DND-41 (cell line): ENCODE measurements around the gene CENPB.
A peak's percentile ranks its signal among the peaks of the same experiment; 100 is the strongest.

ENCODE experiments used
- ATAC-seq: fragments of 200-7000 bp; cut with Tn5 transposase; 3 replicates; pipeline ENCODE4 v1.9.1; 2021; ENCODE audit warnings: low read depth; ENCODE audit not compliant: insufficient read depth
- DNase-seq: peaks from one replicate; pipeline ENCODE4 v3.0.0-alpha.2; 2020
- H2AFZ ChIP-seq: 2 replicates; pipeline ENCODE4 v1.6.0; 2012; ENCODE audit warnings: low read depth, low read length
- H3K27ac ChIP-seq: 2 replicates; pipeline ENCODE4 v1.5.1; 2012; ENCODE audit warnings: low read length, inconsistent platforms
- H3K27me3 ChIP-seq: fragments of 200-600 bp; sonication (generic); 2 replicates; pipeline ENCODE4 v1.6.0; 2012; ENCODE audit warnings: low read length, mild to moderate bottlenecking, inconsistent platforms; ENCODE audit not compliant: insufficient read depth, poor library complexity
- H3K36me3 ChIP-seq: 2 replicates; pipeline ENCODE4 v1.5.1; 2012; ENCODE audit warnings: low read length, inconsistent platforms; ENCODE audit not compliant: insufficient read depth
- H3K4me1 ChIP-seq: 2 replicates; pipeline ENCODE4 v1.5.1; 2012; ENCODE audit warnings: mild to moderate bottlenecking, low read length; ENCODE audit not compliant: insufficient read depth
- H3K4me2 ChIP-seq: 2 replicates; pipeline ENCODE4 v1.6.0; 2012; ENCODE audit warnings: mild to moderate bottlenecking, moderate library complexity, low read length, inconsistent platforms; ENCODE audit not compliant: insufficient read depth
- H3K4me3 ChIP-seq, 2 experiments: fragments of 200-600 bp in 1 of 2; shearing (Covaris generic) in 1 of 2; 2 replicates each; pipeline ENCODE4 v1.5.1; 2012 to 2016; ENCODE audit warnings: inconsistent platforms in 2 of 2, low read length in 2 of 2, mild to moderate bottlenecking in 2 of 2, low read depth in 1 of 2, moderate library complexity in 1 of 2
- H3K79me2 ChIP-seq: 2 replicates; pipeline ENCODE4 v1.6.0; 2012; ENCODE audit warnings: low read length, inconsistent platforms; ENCODE audit not compliant: insufficient read depth
- H3K9ac ChIP-seq: 2 replicates; pipeline ENCODE4 v1.6.0; 2012; ENCODE audit warnings: low read depth, mild to moderate bottlenecking, inconsistent platforms, low read length, moderate library complexity
- H3K9me3 ChIP-seq: 2 replicates; pipeline ENCODE4 v1.5.1; 2012; ENCODE audit warnings: low read length, moderate library complexity, mild to moderate bottlenecking, inconsistent platforms; ENCODE audit not compliant: insufficient read depth, severe bottlenecking
- H4K20me1 ChIP-seq: 2 replicates; pipeline ENCODE4 v1.6.0; 2012; ENCODE audit warnings: low read length; ENCODE audit not compliant: insufficient read depth
- EZH2 ChIP-seq: IDR thresholded peaks from 3 replicates; pipeline ENCODE4 v1.6.1; 2012; ENCODE audit warnings: borderline replicate concordance, low read depth, mild to moderate bottlenecking, moderate library complexity, low read length, inconsistent platforms; ENCODE audit not compliant: severe bottlenecking
- TF ChIP-seq, protein P1 (sequence below): IDR thresholded peaks from 2 replicates; pipeline ENCODE4 v1.5.1; 2012; ENCODE audit warnings: borderline replicate concordance, low read length, moderate library complexity, mild to moderate bottlenecking; ENCODE audit not compliant: poor library complexity, severe bottlenecking; ENCODE audit errors: extremely low read depth

CENPB gene

DNA sequence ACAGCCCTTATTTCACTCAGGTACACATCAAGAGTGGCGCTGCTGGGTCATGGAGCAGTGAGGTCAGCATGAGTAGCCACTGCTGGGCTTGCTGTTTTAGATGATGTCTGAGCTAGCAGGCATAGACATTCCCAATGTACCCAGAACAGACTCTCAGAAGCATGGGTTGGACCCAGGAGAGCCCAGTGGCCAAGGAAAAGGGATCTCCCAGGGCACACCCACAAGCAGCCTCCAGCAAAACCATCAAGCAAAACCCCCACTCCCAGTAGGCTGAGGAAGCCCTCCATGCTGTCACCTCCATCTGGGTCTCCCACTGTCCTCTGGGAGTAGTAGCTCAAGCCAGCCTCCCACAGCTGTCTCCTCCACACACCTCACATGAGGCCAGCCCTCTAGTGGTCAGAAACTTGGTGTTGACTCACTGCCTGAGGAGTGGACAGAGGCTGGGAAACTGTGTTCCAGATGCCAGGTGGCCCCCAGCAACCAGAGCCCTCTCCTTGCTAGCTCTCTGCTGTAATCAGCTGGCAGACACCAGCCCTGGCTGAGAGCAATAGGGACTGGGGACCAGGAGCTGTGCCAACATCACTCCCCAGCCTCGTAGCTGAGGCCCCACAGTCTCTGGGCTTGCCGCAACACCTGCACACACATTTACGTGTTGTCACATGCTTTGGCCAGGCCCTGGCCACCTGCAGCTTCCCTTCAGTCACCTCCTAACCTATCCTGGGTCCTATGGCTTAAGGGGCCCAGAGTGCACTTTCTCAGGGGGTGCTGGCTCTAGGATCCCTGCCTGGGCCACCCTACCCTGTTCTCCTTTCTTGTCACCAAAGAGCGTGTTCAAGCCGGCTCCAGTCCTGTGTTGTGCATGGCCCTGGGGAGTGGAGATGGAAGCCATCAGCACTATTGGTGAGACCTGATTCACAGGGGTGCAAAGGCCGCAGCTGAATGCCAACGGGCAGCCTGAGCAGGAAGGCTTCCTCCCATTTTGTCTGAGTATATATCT, 31.9 kb upstream of the CENPB start:
- TF ChIP-seq EZH2 = no peak
- TF ChIP-seq, protein P1, sequence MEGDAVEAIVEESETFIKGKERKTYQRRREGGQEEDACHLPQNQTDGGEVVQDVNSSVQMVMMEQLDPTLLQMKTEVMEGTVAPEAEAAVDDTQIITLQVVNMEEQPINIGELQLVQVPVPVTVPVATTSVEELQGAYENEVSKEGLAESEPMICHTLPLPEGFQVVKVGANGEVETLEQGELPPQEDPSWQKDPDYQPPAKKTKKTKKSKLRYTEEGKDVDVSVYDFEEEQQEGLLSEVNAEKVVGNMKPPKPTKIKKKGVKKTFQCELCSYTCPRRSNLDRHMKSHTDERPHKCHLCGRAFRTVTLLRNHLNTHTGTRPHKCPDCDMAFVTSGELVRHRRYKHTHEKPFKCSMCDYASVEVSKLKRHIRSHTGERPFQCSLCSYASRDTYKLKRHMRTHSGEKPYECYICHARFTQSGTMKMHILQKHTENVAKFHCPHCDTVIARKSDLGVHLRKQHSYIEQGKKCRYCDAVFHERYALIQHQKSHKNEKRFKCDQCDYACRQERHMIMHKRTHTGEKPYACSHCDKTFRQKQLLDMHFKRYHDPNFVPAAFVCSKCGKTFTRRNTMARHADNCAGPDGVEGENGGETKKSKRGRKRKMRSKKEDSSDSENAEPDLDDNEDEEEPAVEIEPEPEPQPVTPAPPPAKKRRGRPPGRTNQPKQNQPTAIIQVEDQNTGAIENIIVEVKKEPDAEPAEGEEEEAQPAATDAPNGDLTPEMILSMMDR = peak; percentile 51
- 0 out of 2 replicates have a peak overlapping the region, but pooled peaks have one; percentile 80 for H3K9ac ChIP-seq
- DNase-seq (no peak), ATAC-seq (no peak)
- H3K4me3 ChIP-seq = no peak overlapping the region
- H3K27ac ChIP-seq = peak overlapping the region; percentile 7; the same call in 1 of the 2 replicates
- no peaks in the 10 kb centered on the region for H3K9me3 ChIP-seq
- peaks cover 14% of the 10 kb centered on the region for H3K36me3 ChIP-seq
- H4K20me1 ChIP-seq = no peaks in the 10 kb centered on the region
- no peak overlapping the region for H3K4me2 ChIP-seq
- H3K79me2 ChIP-seq = peaks cover 18% of the 10 kb centered on the region
- peaks cover 50% of the 10 kb centered on the region for H3K4me1 ChIP-seq
- H3K27me3 ChIP-seq = no peaks in the 10 kb centered on the region
- no peak overlapping the region for H2AFZ ChIP-seq

DNA sequence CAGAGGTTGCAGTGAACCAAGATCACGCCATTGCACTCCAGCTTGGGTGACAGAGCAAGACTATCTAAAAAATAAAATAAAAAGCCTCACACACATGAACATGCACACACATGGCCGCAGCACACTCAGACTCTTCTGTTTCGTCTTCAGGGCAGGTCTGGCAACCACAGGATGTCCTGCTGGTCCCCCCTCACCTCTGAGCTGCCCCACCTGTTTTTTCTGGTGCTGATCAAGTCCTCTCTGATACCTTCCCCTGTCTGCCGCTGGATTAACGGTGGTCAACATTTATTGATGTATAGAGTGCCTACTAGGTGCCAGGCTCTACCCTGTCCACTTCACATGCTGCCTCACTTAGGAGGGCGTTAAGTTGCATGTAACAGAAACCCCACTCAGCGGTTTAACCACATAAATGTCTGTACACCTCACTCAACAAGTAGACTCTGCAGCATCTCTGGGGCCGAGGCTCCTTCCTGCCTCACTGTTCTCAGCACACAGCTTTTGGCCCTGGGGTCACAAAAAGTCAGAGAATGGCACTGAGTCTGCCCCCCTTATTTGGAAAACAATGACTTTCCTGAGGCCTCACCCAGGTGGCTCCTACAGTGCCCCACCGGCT, 29.3 kb upstream of the CENPB start:
- DNase-seq = peak; percentile 70
- H3K4me2 ChIP-seq = peak overlapping the region; percentile 16; the same call in 1 of the 2 replicates
- peak; percentile 22 for ATAC-seq
- no peak overlapping the region for H3K4me3 ChIP-seq
- no peaks in the 10 kb centered on the region for H3K9me3 ChIP-seq
- peak overlapping the region; percentile 40 for H2AFZ ChIP-seq
- H4K20me1 ChIP-seq = no peaks in the 10 kb centered on the region
- peaks cover 4% of the 10 kb centered on the region for H3K79me2 ChIP-seq
- peaks cover 55% of the 10 kb centered on the region for H3K4me1 ChIP-seq
- no peaks in the 10 kb centered on the region for H3K36me3 ChIP-seq
- peak overlapping the region; percentile 17 for H3K9ac ChIP-seq
- TF ChIP-seq, protein P1 = no peak
- TF ChIP-seq EZH2 = no peak
- H3K27me3 ChIP-seq = no peaks in the 10 kb centered on the region
- H3K27ac ChIP-seq = peak overlapping the region; percentile 71

DNA sequence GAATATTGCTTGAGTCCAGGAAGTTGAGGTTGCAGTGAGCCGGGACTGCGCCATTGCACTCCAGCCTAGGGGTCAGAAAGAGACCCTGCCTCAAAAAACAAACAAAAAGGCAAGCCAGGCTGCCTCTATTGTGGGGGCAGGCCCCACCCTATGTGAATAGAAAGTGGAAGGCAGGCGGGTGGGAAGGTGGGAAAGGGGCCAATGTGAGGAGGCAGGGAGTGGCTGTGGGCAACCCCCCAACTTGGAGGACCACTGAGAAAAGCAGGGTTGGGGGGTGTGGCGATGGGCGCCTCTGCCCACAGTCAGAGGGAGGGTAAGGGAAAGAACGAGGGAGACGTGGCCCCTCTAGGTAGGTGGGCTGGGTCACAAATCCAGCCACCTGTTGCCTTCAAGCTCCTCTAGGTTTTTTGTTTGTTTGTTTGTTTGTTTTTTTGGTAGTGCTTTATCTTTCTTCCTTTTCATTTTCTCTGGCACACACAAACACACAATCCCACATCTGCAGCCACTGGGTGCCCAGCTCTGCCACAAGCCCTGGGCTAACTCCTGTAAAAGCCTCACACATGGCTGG, 28.5 kb upstream of the CENPB start:
- Histone ChIP-seq H3K27ac (no peak overlapping the region), H2AFZ (no peak overlapping the region), H3K36me3 (no peaks in the 10 kb centered on the region), H3K9ac (no peak overlapping the region), H3K27me3 (no peaks in the 10 kb centered on the region), H3K9me3 (no peaks in the 10 kb centered on the region), H3K79me2 (0 out of 2 replicates have a peak, but pooled peaks cover 3% of the 10 kb centered on the region), H3K4me1 (peaks cover 63% of the 10 kb centered on the region), H3K4me3 (no peak overlapping the region), H3K4me2 (no peak overlapping the region), H4K20me1 (no peaks in the 10 kb centered on the region)
- ATAC-seq (no peak), DNase-seq (no peak)
- TF ChIP-seq, protein P1 = no peak
- no peak for TF ChIP-seq EZH2
